GM12801 (cell line): Measurements from ENCODE around the gene ACOXL.

Experiments used
- TF ChIP-seq, protein P1 (sequence below): IDR thresholded peaks from one replicate; pipeline ENCODE4 v1.5.1; 2011; ENCODE audit warnings: control low read depth; ENCODE audit not compliant: insufficient read length; ENCODE audit errors: extremely low read depth

The ACOXL gene

DNA sequence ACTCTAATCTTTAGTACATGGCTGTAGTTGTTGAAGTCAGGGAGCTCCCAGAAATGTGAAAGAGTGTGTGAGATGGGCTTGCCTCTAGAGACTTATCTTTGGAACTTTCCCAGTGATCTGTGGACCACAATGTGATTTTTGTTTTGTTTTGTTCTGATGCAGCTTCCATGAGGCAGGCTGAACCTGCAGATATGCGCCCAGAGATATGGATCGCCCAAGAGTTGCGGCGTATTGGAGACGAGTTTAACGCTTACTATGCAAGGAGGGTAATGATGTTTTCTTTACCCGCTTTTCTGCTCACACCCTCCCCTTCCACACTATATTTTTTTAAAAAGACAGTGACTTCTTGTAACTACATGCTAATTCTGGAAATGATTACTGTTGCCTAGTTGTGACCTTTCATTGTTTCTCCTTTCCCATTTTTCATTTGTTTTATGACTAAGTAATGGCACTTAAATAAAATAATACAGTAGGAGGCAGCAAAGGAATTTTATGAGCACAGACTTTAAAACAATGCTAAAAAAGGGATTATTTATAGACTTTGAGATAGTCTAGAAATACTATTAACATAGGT is 417.6 kb downstream of the ACOXL start:
- TF ChIP-seq, protein P1, sequence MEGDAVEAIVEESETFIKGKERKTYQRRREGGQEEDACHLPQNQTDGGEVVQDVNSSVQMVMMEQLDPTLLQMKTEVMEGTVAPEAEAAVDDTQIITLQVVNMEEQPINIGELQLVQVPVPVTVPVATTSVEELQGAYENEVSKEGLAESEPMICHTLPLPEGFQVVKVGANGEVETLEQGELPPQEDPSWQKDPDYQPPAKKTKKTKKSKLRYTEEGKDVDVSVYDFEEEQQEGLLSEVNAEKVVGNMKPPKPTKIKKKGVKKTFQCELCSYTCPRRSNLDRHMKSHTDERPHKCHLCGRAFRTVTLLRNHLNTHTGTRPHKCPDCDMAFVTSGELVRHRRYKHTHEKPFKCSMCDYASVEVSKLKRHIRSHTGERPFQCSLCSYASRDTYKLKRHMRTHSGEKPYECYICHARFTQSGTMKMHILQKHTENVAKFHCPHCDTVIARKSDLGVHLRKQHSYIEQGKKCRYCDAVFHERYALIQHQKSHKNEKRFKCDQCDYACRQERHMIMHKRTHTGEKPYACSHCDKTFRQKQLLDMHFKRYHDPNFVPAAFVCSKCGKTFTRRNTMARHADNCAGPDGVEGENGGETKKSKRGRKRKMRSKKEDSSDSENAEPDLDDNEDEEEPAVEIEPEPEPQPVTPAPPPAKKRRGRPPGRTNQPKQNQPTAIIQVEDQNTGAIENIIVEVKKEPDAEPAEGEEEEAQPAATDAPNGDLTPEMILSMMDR = no peak

- TF ChIP-seq, protein P1 = no peak
Measured at GRCh38 chr2:111154758-111155157, 422.4 kb downstream of the ACOXL start.

DNA sequence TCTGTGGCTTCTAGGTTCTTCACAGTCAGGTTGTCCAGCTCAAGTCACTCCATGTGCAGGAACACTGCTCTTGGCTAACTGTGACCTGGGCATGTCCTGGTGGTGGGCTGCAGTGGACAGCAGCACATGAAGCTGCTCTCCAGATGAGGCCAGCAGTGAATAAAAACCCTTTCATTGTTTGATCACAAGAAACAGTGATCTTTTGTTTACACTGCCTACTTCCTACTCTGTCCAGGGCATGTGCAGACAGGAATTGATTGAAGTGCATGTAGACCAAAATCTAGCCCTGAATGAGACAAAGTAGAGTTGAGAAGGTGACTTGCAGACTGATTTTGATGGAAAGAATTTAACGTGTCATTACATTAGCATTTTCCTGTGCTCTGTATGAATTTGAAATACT is 423.2 kb downstream of the ACOXL start:
- TF ChIP-seq, protein P1 = no peak

DNA sequence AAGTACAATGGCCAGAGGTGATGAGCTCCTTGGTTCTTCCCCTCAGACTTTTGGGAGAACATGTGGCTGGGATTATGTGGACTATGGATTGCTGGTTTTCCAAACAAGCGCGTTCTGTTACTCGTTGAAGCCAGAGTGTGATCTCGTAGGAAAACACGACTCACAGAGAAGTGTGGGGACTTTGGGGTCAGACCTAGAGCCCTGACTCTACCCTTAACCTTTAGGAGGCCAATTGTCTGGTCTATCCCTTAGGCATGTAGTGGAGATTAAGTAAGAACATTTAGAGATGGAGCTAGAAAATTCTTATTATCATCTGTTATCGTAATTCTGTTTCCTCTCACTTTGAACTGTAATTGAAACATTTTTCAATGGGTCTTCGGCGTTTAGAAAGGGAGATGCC is 424.2 kb downstream of the ACOXL start:
- TF ChIP-seq, protein P1 = no peak

GRCh38 chr2:111157071-111157661 is 424.8 kb downstream of the ACOXL start:
- TF ChIP-seq, protein P1 = no peak

GRCh38 chr2:111157798-111158197 is 425.4 kb downstream of the ACOXL start:
- TF ChIP-seq, protein P1 = no peak

GRCh38 chr2:111159641-111160040 is 427.3 kb downstream of the ACOXL start:
- TF ChIP-seq, protein P1 = no peak
